K562 (cell line): ENCODE measurements around the gene DNAJB13. TPM values are rescaled to one million over a fixed set of nuclear protein-coding genes. Genes with fewer than 3 reads are reported as not detected.

Source experiments
- ATAC-seq: fragments of 200-7000 bp; cut with Tn5 transposase; 3 replicates; pipeline ENCODE4 v1.9.1; 2020; ENCODE audit warnings: moderate library complexity
- BruUV-seq: library from RNA; stranded (reverse); fragments of 400-500 nt; replicated peaks from 2 replicates; lab custom pipeline; 2021; lab: Mats Ljungman, UMichigan
- CTCF ChIA-PET: fragments of 300-600 bp; formaldehyde crosslinking; extraction: SDS; loops from one replicate; lab custom pipeline; 2021; ENCODE audit warnings: low intra/inter-chr PET ratio; lab: Yijun Ruan, JAX
- POLR2A ChIA-PET: fragments of 300-600, 350-650 bp; sonication (Branson Sonifier 250); formaldehyde crosslinking; extraction: SDS; loops from one replicate; lab custom pipeline; 2021; ENCODE audit warnings: antibody characterized with exemption, inconsistent platforms; lab: Yijun Ruan, JAX
- DNase-seq, 4 experiments: peaks; one replicate each; pipeline versions ENCODE4 v3.0.0 to v3.0.0-alpha.2; 2011 to 2018; ENCODE audit warnings: low spot score in 3 of 4, mixed read lengths in 3 of 4; ENCODE audit errors: extremely low read depth in 1 of 4
- FAIRE-seq: peaks from 2 replicates; lab custom pipeline; 2011; peaks lifted over from hg19 to GRCh38; lab: Jason Lieb, UNC
- H2AFZ ChIP-seq: 2 replicates; pipeline ENCODE4 v1.6.0; 2011; ENCODE audit warnings: low read depth, low read length, control low read depth, inconsistent platforms
- H3K27ac ChIP-seq: fragments of 200-600 bp; 3 replicates; pipeline ENCODE4 v1.8.0; 2011; ENCODE audit warnings: low read depth, mild to moderate bottlenecking, control low read depth, inconsistent platforms, low read length, moderate library complexity, mixed read lengths; ENCODE audit errors: extremely low read depth
- H3K27me3 ChIP-seq, 2 experiments: fragments of 300-600 bp in 1 of 2; 2 replicates in 1 of 2; 3 replicates in 1 of 2; pipeline versions ENCODE4 v1.6.0 to v1.8.0; 2011; ENCODE audit warnings: inconsistent platforms in 2 of 2, low read length in 2 of 2, mild to moderate bottlenecking in 1 of 2, mixed read lengths in 1 of 2, moderate library complexity in 1 of 2; ENCODE audit not compliant: control insufficient read depth in 2 of 2, insufficient read depth in 2 of 2
- H3K36me3 ChIP-seq: fragments of 300-600 bp; 3 replicates; pipeline ENCODE4 v1.8.0; 2011; ENCODE audit warnings: mild to moderate bottlenecking, low read length, inconsistent platforms; ENCODE audit not compliant: control insufficient read depth, insufficient read depth
- H3K4me1 ChIP-seq, 2 experiments: fragments of 200-600 bp in 1 of 2; replicated peaks in 1 of 2; 2 replicates in 1 of 2; 3 replicates in 1 of 2; pipeline versions ENCODE4 v1.5.1 to v1.8.0; 2011; ENCODE audit warnings: inconsistent platforms in 2 of 2, low read length in 2 of 2, mild to moderate bottlenecking in 1 of 2, mixed read lengths in 1 of 2, moderate library complexity in 1 of 2; ENCODE audit not compliant: control insufficient read depth in 2 of 2, insufficient read depth in 2 of 2
- H3K4me2 ChIP-seq: 2 replicates; pipeline ENCODE4 v1.6.1; 2011; ENCODE audit warnings: low read length, control low read depth, inconsistent platforms, mixed read lengths; ENCODE audit not compliant: insufficient read depth
- H3K4me3 ChIP-seq: fragments of 200-600 bp; sonication (generic), shearing (Covaris generic); 2 replicates; pipeline ENCODE4 v1.5.1; 2016; ENCODE audit warnings: control low read depth, inconsistent platforms
- H3K79me2 ChIP-seq: fragments of 200-600 bp; 3 replicates; pipeline ENCODE4 v1.8.0; 2011; ENCODE audit warnings: low read length, inconsistent platforms; ENCODE audit not compliant: control insufficient read depth, insufficient read depth
- H3K9ac ChIP-seq, 2 experiments: 2 replicates each; pipeline versions ENCODE4 v1.6.0 to v1.6.1; 2011; ENCODE audit warnings: low read depth in 2 of 2, low read length in 2 of 2, control low read depth in 1 of 2, inconsistent platforms in 1 of 2, mild to moderate bottlenecking in 1 of 2, mixed read lengths in 1 of 2; ENCODE audit not compliant: insufficient read depth in 1 of 2
- H3K9me1 ChIP-seq: one replicate; pipeline ENCODE4 v1.6.0; 2011; ENCODE audit warnings: inconsistent platforms, mild to moderate bottlenecking, low read length, moderate library complexity; ENCODE audit not compliant: control insufficient read depth, insufficient read depth
- H3K9me3 ChIP-seq: replicated peaks from 2 replicates; pipeline ENCODE4 v1.5.1; 2011; ENCODE audit warnings: low read depth, low read length, inconsistent platforms; ENCODE audit not compliant: control insufficient read depth, insufficient read depth
- H4K20me1 ChIP-seq: replicated peaks from 2 replicates; pipeline ENCODE4 v1.6.1; 2011; ENCODE audit warnings: low read length, inconsistent platforms, mixed read lengths; ENCODE audit not compliant: control insufficient read depth, insufficient read depth
- CBFA2T3 ChIP-seq: fragments of 450-650 bp; IDR thresholded peaks from 2 replicates; pipeline ENCODE4 v1.6.1; 2017
- KLF6 ChIP-seq: fragments of 250-450 bp; sonication (Bioruptor Pico); IDR thresholded peaks from 2 replicates; pipeline ENCODE4 v1.4.0; 2020; ENCODE audit warnings: mild to moderate bottlenecking, moderate library complexity, borderline replicate concordance
- NCOA4 ChIP-seq: fragments of 450-650 bp; IDR thresholded peaks from 2 replicates; pipeline ENCODE4 v1.6.1; 2018; ENCODE audit warnings: mild to moderate bottlenecking; ENCODE audit not compliant: partially characterized antibody
- NFE2 ChIP-seq: IDR thresholded peaks from 2 replicates; pipeline ENCODE4 v1.6.1; 2014; ENCODE audit warnings: antibody characterized with exemption, low read depth
- NRF1 ChIP-seq, 2 experiments: fragments of 450-650 bp; IDR thresholded peaks in 1 of 2; conservative IDR thresholded peaks in 1 of 2; 2 replicates each; pipeline ENCODE4 v1.6.1; 2014; ENCODE audit warnings: mild to moderate bottlenecking in 2 of 2
- ZBTB40 ChIP-seq, 2 experiments: fragments of 450-650 bp in 1 of 2; sonication (generic) in 1 of 2; formaldehyde crosslinking in 1 of 2; IDR thresholded peaks; 2 replicates each; pipeline versions ENCODE4 v1.7.1 to v1.9.0; 2016 to 2022; ENCODE audit warnings: inconsistent platforms in 1 of 2, mild to moderate bottlenecking in 1 of 2, missing genetic modification reagents in 1 of 2
- ZNF274 ChIP-seq: IDR thresholded peaks from 2 replicates; pipeline ENCODE4 v1.6.1; 2011; ENCODE audit warnings: low read depth, mild to moderate bottlenecking, low read length, moderate library complexity, borderline replicate concordance
- ZNF316 ChIP-seq: fragments of 450-650 bp; IDR thresholded peaks from 2 replicates; pipeline ENCODE4 v1.6.1; 2016
- WGBS: fragments of 100-300 bp; shearing (Covaris generic); methylation state at CpG from one replicate; pipeline ENCODE4 v1.1.6; 2016; ENCODE audit warnings: low coverage, mixed read lengths; ENCODE audit not compliant: insufficient coverage; ENCODE audit errors: missing lambda C conversion rate; 5-methylcytosine and 5-hydroxymethylcytosine counted together
- in situ Hi-C: fragments of 300-500 bp; cut with MboI; formaldehyde crosslinking; loops from 4 replicates; pipeline ENCODE4 v1.15.0; 2018; ENCODE audit warnings: inconsistent platforms, mixed read lengths
- intact Hi-C: fragments of 100-400 bp; cut with micrococcal nuclease; formaldehyde crosslinking; loops from 2 replicates; pipeline ENCODE4 v1.14.2; 2022
- polyA plus RNA-seq, 8 experiments: library from polyadenylated mRNA; depleted of rRNA in 4 of 8; stranded (reverse) in 5 of 8; unstranded in 3 of 8; fragments of >200 nt; fragmentation: Nextera tagmentation in 2 of 8; fragmentation: Illumina TruSeq in 1 of 8; extraction: Ambion mirVana in 2 of 8; extraction: Trizol in 1 of 8; gene quantifications; 2 replicates each; pipeline versions ENCODE4 v1.2.1 to v1.2.3, GENCODE V29; 2011 to 2014; ENCODE audit warnings: inconsistent platforms in 1 of 8, missing spikeins in 1 of 8
- total RNA-seq, 7 experiments: library from RNA; depleted of rRNA in 6 of 7; stranded (reverse); fragments of >200 nt in 6 of 7; fragmentation: Illumina TruSeq in 2 of 7; extraction: Trizol in 2 of 7; gene quantifications; 2 replicates each; pipeline versions ENCODE4 v1.2.1 to v1.2.3, GENCODE V29; 2011 to 2021; ENCODE audit warnings: low replicate concordance in 1 of 7

The DNAJB13 gene
- total and polyA plus RNA-seq, 9 of the 15 experiments (the other 6 are each of a cell fraction or from before 2014, with no cell fraction given), result 0.14 TPM; not detected in 8

DNA sequence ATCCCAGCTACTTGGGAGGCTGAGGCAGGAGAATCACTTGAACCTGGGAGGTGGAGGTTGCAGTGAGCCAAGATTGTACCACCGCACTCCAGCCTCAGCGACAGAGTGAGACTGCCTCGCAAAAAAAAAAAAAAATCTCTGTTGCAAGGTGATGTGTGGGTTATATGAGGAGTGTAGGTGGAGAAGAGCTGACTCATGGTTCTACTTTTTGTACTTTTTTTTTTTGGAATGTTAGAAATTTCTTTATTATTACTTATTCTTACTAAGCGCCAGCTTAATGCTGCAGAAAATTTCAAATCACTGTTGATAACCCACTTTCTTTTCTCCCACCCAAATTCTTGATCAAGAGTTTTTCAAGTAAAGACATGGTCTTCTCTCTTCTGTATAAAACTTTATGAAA, 29.6 kb upstream of the DNAJB13 start:
- Histone ChIP-seq H3K9ac (no peak overlapping the region), H3K79me2 (no peaks in the 10 kb centered on the region), H3K9me3 (no peaks in the 10 kb centered on the region), H3K27me3 (no peaks in the 10 kb centered on the region), H3K4me2 (no peak overlapping the region), H3K4me1 (no peaks in the 10 kb centered on the region), H3K36me3 (peaks cover 51% of the 10 kb centered on the region), H2AFZ (no peak overlapping the region), H3K27ac (no peak overlapping the region), H3K9me1 (no peaks in the 10 kb centered on the region), H4K20me1 (no peaks in the 10 kb centered on the region), H3K4me3 (no peak overlapping the region)
- ATAC-seq, result no peak
- no TSS peak for BruUV-seq
- in situ Hi-C loops (no loop called here), intact Hi-C loops (no loop called here)
- WGBS, result 96% methylated on average over 4 of the region's 4 CpGs
- CTCF ChIA-PET, result no interaction called here
- POLR2A ChIA-PET, result no interaction called here
- FAIRE-seq, result no peak
- DNase-seq, result no peak
- peak; percentile 24; the same call in 1 of the 2 replicates for TF ChIP-seq NFE2
- no peak for TF ChIP-seq NRF1 (conservative IDR thresholded peaks at IDR 0.05 in 1 of 2, IDR thresholded peaks at IDR 0.05 in 1 of 2)
- TF ChIP-seq NCOA4, result no peak
- peak; percentile 70 for TF ChIP-seq ZNF316

- FAIRE-seq (no peak), ATAC-seq (no peak), DNase-seq (no peak)
- Histone ChIP-seq H3K36me3 (peaks cover 43% of the 10 kb centered on the region), H3K4me1 (no peaks in the 10 kb centered on the region), H3K79me2 (no peaks in the 10 kb centered on the region), H3K9me1 (no peaks in the 10 kb centered on the region), H4K20me1 (no peaks in the 10 kb centered on the region), H3K9ac (no peak overlapping the region), H3K9me3 (no peaks in the 10 kb centered on the region), H3K4me3 (no peak overlapping the region), H3K4me2 (no peak overlapping the region), H2AFZ (no peak overlapping the region), H3K27me3 (no peaks in the 10 kb centered on the region), H3K27ac (no peak overlapping the region)
- ChIA-PET CTCF (no interaction called here), POLR2A (interaction anchor here (0.7 kb wide), 1 partner anchor 20 kb away, joined by 3 read pairs; no protein-coding TSS in a partner anchor)
- BruUV-seq, result no TSS peak
- in situ Hi-C loops, result no loop called here
- intact Hi-C loops, result no loop called here
- 94% methylated on average over 2 of the region's 2 CpGs for WGBS
- TF ChIP-seq NFE2 (no peak), ZNF274 (no peak), KLF6 (CRISPR knock-in tag) (no peak), ZBTB40 (IDR thresholded peaks at IDR 0.05) (no peak), ZBTB40 (CRISPR knock-in tag; IDR thresholded peaks at IDR 0.05) (no peak), CBFA2T3 (no peak)
Observed at GRCh38 chr11:73929388-73929787, 21.4 kb upstream of the DNAJB13 start.
